GM19193 (cell line): ENCODE data around the gene NTRK2.

Experiments
- POLR2A ChIP-seq: IDR thresholded peaks from 4 replicates; pipeline ENCODE4 v1.6.1; 2011; ENCODE audit not compliant: insufficient read depth, insufficient read length; ENCODE audit errors: extremely low read depth

The NTRK2 gene

GRCh38 chr9:84949971-84950370, 280.4 kb downstream of the NTRK2 start:
- TF ChIP-seq POLR2A = no peak

- no peak for TF ChIP-seq POLR2A
These were observed 281.6 kb downstream of the NTRK2 start for GRCh38 chr9:84950879-84951811.

GRCh38 chr9:84953252-84953773, 283.8 kb downstream of the NTRK2 start:
- no peak for TF ChIP-seq POLR2A

- TF ChIP-seq POLR2A = no peak
These were observed 284.5 kb downstream of the NTRK2 start for GRCh38 chr9:84953797-84954705.

- TF ChIP-seq POLR2A = no peak
These were observed 285.6 kb downstream of the NTRK2 start for GRCh38 chr9:84955155-84955554.

- TF ChIP-seq POLR2A = no peak
These were observed 286.4 kb downstream of the NTRK2 start for GRCh38 chr9:84955971-84956370.

GRCh38 chr9:84959339-84959738, 289.8 kb downstream of the NTRK2 start:
- TF ChIP-seq POLR2A = no peak

- TF ChIP-seq POLR2A = no peak
These were observed 297.6 kb downstream of the NTRK2 start for GRCh38 chr9:84966876-84967830.

DNA sequence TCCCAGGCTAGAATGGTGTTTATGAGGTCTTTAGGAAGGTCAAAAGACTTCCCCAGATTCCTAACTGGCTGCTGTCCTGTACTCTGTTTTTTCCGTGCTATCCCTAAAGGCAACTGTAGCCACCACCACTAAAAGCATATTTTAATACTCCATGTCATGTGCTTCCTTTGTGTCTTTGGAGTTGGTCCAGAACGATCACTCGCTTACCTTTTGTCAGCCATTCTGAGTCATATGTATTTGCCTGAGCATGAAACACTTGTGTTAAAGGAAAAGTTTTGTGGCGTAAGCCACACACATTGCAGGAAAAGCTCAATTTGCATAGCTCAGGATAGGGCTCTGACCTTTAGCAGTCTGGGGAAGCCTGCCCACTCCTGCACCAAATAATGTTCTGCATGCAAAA, 299.6 kb downstream of the NTRK2 start:
- TF ChIP-seq POLR2A = no peak

- no peak for TF ChIP-seq POLR2A
These were observed 300.2 kb downstream of the NTRK2 start for GRCh38 chr9:84969736-84970135.

- no peak for TF ChIP-seq POLR2A
These were observed 300.9 kb downstream of the NTRK2 start for GRCh38 chr9:84970432-84970831.

DNA sequence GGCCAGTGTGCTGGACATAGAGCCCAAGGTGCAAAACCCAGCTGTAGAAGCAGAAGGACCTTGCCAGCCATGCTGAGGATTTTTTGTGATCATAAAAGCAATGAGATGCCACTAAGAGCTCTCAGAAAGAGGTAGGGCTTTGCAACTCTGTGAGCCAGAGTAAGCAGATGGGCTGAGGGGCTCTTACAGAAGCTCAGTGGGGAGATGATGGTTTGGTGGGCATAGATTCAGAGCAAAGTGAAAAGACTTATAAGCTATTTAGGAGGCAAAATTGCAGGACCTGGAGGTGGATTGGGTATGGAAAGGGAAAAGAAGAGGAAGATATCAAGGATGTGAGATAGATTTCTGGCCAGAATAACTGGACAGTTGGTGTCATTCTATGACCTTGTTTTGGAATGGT, 302.0 kb downstream of the NTRK2 start:
- TF ChIP-seq POLR2A = no peak

DNA sequence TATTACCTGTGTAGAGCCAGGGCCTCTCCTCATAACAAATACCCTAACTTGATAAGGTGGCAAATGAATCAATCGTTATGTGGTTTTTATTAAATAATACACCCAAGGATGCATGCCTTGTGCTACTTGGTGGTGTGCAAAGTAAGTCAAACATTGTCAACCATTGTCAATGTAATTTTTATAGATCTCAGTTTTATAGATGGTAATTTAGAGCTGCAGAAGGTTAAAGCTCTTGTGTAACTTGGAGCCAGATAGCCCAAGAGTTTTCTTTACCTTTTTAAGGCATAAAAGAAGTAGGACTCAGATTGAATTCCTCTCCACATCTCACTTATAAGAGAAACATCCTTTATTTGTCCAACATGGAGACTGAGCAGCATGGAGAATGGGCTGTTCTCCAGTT, 304.7 kb downstream of the NTRK2 start:
- TF ChIP-seq POLR2A = no peak

- no peak for TF ChIP-seq POLR2A
These were observed 305.3 kb downstream of the NTRK2 start for GRCh38 chr9:84974855-84975254.
